COLO829 (cell line): ENCODE data around the gene AKR1C1.
"Not testable (repeated sequence)": the region's sequence is repeated elsewhere in the genome, so short reads cannot be mapped to it uniquely, and the experiment has no call there.

Experiments
- DNase-seq: peaks from one replicate; pipeline ENCODE4 v3.0.0; 2012; ENCODE audit warnings: low spot score

The AKR1C1 gene

DNA sequence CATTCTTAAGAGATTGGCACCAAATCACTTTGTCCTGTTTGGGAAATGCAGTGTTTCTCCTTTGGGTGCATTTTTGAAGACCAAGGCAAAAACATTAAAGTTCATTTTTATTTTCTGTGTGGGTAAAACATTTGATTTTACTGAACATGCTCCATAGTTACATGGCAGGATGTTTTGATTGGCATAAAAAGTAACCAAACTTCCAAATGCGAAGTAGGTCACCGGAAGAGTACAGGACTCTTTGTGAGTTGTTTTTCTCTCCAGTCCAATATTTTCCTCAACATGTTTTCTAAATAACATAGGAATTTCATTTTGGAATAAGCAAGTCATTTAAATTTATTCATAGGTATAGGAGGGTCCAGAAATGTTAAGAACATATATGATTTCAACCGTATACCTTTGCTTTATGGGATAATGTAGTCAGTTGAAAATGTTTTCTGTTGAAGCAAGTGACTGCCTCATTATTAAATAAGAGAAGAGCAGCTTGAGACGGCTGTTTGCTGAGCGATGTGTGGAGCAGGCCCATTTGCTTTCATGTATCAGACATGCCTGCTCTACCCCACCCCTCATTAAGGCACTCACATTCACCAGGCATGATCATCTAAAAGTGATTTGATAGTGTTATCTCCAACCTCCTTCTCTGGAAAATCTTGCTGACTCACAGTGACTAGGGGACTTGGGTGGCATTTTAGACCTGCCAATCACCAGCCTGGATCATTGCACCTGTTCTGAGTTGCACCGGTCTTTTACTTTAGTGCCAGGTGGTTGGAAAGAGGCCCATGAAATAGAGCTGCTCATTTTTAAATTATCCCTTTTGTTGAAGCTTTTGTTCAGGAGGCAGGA is 56.8 kb downstream of the AKR1C1 start:
- not testable (repeated sequence) for DNase-seq

DNA sequence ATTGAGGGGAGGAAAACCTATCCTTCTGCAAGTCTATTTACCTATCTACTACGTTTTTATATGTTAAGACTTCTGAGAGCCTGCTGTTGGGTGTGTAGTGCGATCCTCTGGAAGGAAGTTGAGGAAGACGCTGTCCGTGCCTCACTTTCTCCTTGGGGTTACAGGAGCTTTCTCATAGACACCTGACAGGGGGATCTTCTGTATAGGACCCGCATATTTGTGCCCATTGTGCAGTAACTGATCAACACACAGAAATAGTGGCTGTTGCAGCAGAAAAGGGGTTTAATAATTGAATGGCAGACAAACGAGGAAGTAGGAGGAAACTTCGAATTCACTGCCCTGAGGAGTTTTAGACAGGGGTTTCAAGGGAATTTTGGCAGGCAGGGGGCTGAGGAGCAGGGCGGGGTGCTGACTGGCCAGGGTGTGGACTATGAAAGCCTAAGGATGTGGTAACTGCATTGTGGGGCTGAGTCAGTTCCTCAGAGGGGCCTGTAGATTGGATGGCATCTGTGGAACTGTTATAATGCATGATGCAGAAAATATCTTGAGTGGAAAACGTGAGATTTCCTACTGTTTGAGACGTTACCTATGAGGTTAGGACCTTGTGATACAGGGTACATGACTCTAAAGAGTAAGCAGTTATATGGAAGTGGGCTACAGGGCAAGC is 58.5 kb downstream of the AKR1C1 start:
- not testable (repeated sequence) for DNase-seq

DNA sequence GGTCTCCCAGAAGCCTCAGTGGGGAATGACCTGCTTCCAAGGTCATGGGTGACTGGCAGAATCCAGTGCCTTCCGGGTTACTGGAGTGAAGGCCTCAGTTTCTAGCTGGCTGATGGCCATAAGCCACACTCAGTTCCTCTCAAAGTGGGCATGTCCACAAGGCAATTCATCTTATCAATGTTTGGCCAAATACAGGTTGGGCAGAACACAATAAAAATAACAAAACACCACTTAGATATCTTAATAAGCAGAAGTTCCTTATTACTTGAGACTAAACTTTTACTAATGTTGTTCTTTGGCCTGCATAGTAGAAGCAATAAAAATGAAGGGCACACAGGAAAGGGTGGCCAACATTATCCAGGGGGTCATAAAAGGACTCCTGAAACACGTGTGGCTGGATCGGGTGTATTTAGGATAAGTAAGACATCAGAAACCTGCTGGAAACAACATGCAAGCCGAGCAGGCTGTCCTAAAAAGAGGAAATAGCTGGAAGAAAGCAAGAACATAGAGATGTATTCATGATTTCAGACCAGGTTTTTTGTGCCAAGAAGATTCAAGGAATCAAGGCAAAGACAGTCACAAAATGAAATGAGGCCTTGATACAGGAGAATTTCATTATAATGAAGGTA is 60.1 kb downstream of the AKR1C1 start:
- DNase-seq, result no peak

DNA sequence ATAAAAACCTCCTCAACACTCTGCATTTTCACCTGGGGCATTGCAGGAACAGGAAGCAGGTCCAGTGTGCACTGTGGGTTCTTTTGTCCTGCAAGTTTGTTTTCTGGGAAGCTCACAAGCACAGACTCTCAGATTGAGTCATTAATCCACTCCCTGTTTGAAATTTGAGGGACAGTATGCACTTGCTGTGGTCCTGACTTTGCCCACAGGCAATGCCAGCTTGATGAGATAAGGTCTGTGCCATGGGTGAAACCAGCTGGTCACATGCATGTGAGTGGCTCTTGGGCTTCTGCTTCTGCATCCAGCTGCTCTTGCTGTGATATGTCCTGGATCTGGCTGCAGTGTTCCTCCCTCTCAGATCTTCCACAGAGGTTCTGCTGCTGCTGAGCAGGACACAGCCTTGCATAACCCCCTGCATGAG is 62.3 kb downstream of the AKR1C1 start:
- not testable (repeated sequence) for DNase-seq

DNA sequence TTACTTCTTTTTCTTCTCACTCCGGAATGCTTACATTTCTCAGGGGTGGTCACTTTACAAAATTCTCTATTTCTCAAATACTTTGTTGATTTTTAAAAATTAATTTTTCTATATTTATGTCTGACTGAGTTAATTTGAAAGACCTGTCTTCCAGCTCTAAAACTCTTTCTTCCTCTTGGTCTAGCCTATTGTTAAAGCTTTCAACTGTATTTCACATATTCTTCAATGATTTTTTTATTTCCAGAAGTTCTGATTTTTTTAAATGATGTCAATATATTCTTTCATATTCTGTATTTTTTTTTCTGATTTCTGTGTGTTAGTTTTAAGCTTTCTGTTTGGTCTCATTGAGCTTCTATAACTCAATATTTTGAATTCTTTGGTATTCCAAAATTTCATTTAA is 67.8 kb downstream of the AKR1C1 start:
- no peak for DNase-seq

DNA sequence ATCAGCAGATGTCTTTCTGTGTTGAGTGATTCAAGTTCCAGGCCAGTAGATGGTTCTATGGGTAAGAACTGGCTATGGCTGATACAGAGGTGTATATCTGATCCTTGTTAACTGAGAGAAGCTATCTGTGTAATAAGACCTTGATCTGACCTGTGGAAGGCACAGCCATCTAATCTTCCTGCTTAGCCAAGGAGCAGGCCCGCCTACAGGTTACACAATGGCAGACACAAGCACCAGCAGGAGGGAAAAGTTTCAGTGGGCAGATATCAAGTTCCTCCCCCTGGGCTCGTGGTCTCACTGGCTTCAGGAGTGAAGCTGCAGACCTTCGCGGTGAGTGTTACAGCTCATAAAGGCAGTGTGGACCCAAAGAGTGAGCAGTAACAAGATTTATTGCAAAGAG is 68.4 kb downstream of the AKR1C1 start:
- not testable (repeated sequence) for DNase-seq

DNA sequence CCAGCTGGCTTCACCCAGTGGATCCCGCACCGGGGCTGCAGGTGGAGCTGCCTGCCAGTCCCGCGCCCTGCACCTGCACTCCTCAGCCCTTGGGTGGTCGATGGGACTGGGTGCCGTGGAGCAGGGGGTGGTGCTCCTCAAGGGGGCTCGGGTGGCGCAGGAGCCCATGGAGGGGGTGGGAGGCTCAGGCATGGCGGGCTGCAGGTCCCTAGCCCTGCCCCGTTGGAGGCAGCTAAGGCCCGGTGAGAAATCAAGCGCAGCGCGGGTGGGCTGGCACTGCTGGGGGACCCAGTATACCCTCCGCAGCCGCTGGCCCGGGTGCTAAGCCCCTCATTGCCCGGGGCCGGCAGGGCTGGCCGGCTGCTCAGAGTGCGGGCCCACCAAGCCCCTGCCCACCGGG is 69.2 kb downstream of the AKR1C1 start:
- DNase-seq, result not testable (repeated sequence)
